GM19035 (cell line): ENCODE data around the gene SYNRG.

Source experiments
- ATAC-seq: cut with Tn5 transposase; IDR thresholded peaks from one replicate; pipeline ENCODE4 v1.9.1; 2021; ENCODE audit not compliant: unreplicated experiment

SYNRG gene

GRCh38 chr17:37479025-37479424 lies 130.2 kb downstream of the SYNRG start:
- ATAC-seq = no peak

GRCh38 chr17:37478187-37478586 lies 131.0 kb downstream of the SYNRG start:
- no peak for ATAC-seq

GRCh38 chr17:37476431-37477120 lies 132.6 kb downstream of the SYNRG start:
- no peak for ATAC-seq

GRCh38 chr17:37475731-37476420 lies 133.3 kb downstream of the SYNRG start:
- no peak for ATAC-seq

- ATAC-seq = no peak
Observed at GRCh38 chr17:37470181-37470580, 139.0 kb downstream of the SYNRG start.

GRCh38 chr17:37466471-37466870 lies 142.7 kb downstream of the SYNRG start:
- ATAC-seq = no peak

- no peak for ATAC-seq
Observed at GRCh38 chr17:37465069-37465616, 144.1 kb downstream of the SYNRG start.
